Stomach (tissue), 9 donors: ENCODE measurements around the gene DCTN4. TPM values are rescaled to one million over a fixed set of nuclear protein-coding genes. Genes with fewer than 3 reads are reported as not detected.

Experiments
- DNase-seq, 2 donors: peaks; one replicate each; pipeline versions ENCODE4 v3.0.0 to v3.0.0-alpha.2; 2013 to 2019
- H3K27ac ChIP-seq, 5 donors: fragments of 200-600 bp in 4 of 5; sonication (generic) in 4 of 5; one replicate each; pipeline ENCODE4 v1.5.1; 2013 to 2019; ENCODE audit warnings: mild to moderate bottlenecking in 1 of 5, moderate library complexity in 1 of 5
- H3K27me3 ChIP-seq, 3 donors: fragments of 200-600 bp; sonication (generic); one replicate each; pipeline ENCODE4 v1.5.1; 2017 to 2019; ENCODE audit warnings: mixed run types in 1 of 3
- H3K36me3 ChIP-seq, 4 donors: fragments of 200-600 bp; sonication (generic); 1 replicate in 3 of 4; 2 replicates in 1 of 4; pipeline ENCODE4 v1.5.1; 2016 to 2019
- H3K4me1 ChIP-seq, 4 donors: fragments of 200-600 bp; sonication (generic); one replicate each; pipeline ENCODE4 v1.5.1; 2016 to 2019
- H3K4me3 ChIP-seq, 4 donors: fragments of 200-600 bp; sonication (generic) in 3 of 4; one replicate each; pipeline ENCODE4 v1.5.1; 2016 to 2019; ENCODE audit warnings: mild to moderate bottlenecking in 1 of 4
- H3K9me3 ChIP-seq, 4 donors: fragments of 200-600 bp; sonication (generic); one replicate each; pipeline ENCODE4 v1.5.1; 2016 to 2019
- EP300 ChIP-seq: sonication (generic); formaldehyde crosslinking; IDR thresholded peaks from one replicate; pipeline ENCODE4 v1.6.1; 2017; ENCODE audit warnings: antibody characterized with exemption
- POLR2A ChIP-seq, 4 donors: fragments of 450-650 bp; IDR thresholded peaks; one replicate each; pipeline ENCODE4 v1.6.1; 2016; ENCODE audit warnings: antibody characterized with exemption in 4 of 4, control low read depth in 2 of 4, mild to moderate bottlenecking in 1 of 4, moderate library complexity in 1 of 4
- POLR2AphosphoS5 ChIP-seq, 3 donors: sonication (generic); formaldehyde crosslinking; IDR thresholded peaks; one replicate each; pipeline ENCODE4 v1.6.1; 2016; ENCODE audit warnings: antibody characterized with exemption in 3 of 3
- WGBS, 5 donors: extraction: QIAGEN DNeasy Blood & Tissue Kit in 3 of 5; methylation state at CpG; one replicate each; pipeline versions ENCODE4 v1.1.5 to v1.1.7; 2013 to 2018; 5-methylcytosine and 5-hydroxymethylcytosine counted together
- intact Hi-C: fragments of 100-400 bp; cut with DNase I; formaldehyde crosslinking; loops from one replicate; pipeline ENCODE4 v1.15.1; 2023; ENCODE audit warnings: low total_unique reads
- polyA plus RNA-seq, 3 donors: library from polyadenylated mRNA; stranded (reverse); fragments of 200-250 nt; gene quantifications; one replicate each; pipeline ENCODE4 v1.2.3, GENCODE V29; 2013
- total RNA-seq, 5 donors: library from RNA; depleted of rRNA; stranded (reverse); fragments of >200 nt; gene quantifications; one replicate each; pipeline versions ENCODE4 v1.1.0 to v1.2.3, GENCODE V29; 2014 to 2016
- TF ChIP-seq, protein P1 (sequence below), 7 experiments: fragments of 450-650 bp in 4 of 7; fragments of 200-600 bp in 3 of 7; sonication (generic) in 3 of 7; IDR thresholded peaks; one replicate each; pipeline ENCODE4 v1.5.1; 2016 to 2019; ENCODE audit warnings: antibody characterized with exemption in 7 of 7, control low read depth in 2 of 7, mild to moderate bottlenecking in 1 of 7
- donor health status: healthy with polysubstance abuse.
- donor health status: Bipolar disorder and iron deficiency.
- donor health status: healthy.

DCTN4 gene
- total and polyA plus RNA-seq, 8 donors = 16.1 to 113 (median 39.5) TPM

DNA sequence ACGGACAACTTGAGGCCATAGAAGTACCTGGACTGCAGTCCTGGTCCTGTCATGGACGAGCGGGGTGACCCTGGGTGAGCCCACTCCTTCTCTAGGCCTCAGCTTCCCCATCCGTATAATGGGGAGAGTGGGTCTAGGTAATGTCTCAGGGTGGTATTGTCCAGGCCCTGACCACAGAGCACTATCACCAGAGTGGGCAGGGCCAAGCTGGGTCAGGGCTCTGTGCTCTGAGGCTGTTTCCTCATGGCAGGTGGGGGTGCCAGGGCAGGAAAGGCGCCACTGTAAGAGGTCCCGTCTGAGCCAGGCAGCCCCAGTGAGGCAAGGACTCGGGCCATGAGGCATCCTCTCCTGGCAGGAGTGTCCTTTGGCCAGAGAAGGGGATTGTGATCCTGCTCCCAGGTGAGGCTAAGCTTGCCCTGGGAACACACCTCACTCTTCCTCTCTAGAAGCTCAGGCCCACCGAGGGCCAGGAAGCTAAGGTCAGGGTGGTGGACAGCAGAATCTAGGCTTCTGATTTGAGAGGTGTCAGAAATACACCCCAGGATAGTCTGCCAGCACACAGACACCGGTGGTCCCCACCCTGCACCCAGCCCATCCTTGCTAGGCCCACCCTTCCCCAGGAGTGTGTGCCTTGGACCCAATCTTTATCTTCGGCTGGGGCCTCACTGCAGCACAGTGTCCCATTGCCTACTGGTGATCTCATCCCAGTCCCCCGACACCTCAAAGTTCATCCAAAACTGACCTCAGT lies 99.3 kb downstream of the DCTN4 start:
- Histone ChIP-seq H3K27me3 (no peaks in the 10 kb centered on the region), H3K9me3 (no peaks in the 10 kb centered on the region), H3K27ac (peak overlapping the region in 2 of 5 donors; percentile 48 to 81), H3K4me3 (no peak overlapping the region), H3K36me3 (no peaks in the 10 kb centered on the region), H3K4me1 (peaks cover 10 to 45% (median 30%) of the 10 kb centered on the region in 4 donors)
- TF ChIP-seq, protein P1, sequence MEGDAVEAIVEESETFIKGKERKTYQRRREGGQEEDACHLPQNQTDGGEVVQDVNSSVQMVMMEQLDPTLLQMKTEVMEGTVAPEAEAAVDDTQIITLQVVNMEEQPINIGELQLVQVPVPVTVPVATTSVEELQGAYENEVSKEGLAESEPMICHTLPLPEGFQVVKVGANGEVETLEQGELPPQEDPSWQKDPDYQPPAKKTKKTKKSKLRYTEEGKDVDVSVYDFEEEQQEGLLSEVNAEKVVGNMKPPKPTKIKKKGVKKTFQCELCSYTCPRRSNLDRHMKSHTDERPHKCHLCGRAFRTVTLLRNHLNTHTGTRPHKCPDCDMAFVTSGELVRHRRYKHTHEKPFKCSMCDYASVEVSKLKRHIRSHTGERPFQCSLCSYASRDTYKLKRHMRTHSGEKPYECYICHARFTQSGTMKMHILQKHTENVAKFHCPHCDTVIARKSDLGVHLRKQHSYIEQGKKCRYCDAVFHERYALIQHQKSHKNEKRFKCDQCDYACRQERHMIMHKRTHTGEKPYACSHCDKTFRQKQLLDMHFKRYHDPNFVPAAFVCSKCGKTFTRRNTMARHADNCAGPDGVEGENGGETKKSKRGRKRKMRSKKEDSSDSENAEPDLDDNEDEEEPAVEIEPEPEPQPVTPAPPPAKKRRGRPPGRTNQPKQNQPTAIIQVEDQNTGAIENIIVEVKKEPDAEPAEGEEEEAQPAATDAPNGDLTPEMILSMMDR (IDR thresholded peaks at IDR 0.05) = no peak
- no peak for TF ChIP-seq POLR2AphosphoS5 (IDR thresholded peaks at IDR 0.05)
- TF ChIP-seq POLR2A (IDR thresholded peaks at IDR 0.05) = no peak
- no peak for TF ChIP-seq EP300
- WGBS, 5 donors = 79 to 85% (median 83%) methylated on average over 11 of the region's 11 CpGs
- DNase-seq = peak; percentile 6 to 20
- intact Hi-C loops = loop anchor here (5.0 kb wide), 1 partner anchor 102 kb away; no protein-coding TSS in a partner anchor

DNA sequence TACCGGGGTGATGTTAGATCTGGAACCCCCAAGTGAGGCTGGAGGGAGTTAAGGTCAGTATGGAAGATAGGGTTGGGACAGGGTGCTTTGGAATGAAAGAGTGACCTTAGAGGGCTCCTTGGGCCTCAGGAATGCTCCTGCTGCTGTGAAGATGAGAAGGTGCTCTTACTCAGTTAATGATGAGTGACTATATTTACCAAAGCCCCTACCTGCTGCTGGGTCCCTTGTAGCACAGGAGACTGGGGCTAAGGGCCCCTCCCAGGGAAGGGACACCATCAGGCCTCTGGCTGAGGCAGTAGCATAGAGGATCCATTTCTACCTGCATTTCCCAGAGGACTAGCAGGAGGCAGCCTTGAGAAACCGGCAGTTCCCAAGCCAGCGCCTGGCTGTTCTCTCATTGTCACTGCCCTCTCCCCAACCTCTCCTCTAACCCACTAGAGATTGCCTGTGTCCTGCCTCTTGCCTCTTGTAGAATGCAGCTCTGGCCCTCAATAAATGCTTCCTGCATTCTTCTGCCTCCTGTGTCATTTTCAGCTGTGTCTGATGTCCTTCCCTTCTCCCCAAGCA lies 100.0 kb downstream of the DCTN4 start:
- TF ChIP-seq EP300 = no peak
- TF ChIP-seq, protein P1 (IDR thresholded peaks at IDR 0.05) = no peak
- TF ChIP-seq POLR2A (IDR thresholded peaks at IDR 0.05) = no peak
- no peak for TF ChIP-seq POLR2AphosphoS5 (IDR thresholded peaks at IDR 0.05)
- no peak overlapping the region for H3K4me3 ChIP-seq
- H3K36me3 ChIP-seq = no peaks in the 10 kb centered on the region
- intact Hi-C loops = loop anchor here (5.0 kb wide), 1 partner anchor 101 kb away; no protein-coding TSS in a partner anchor
- H3K9me3 ChIP-seq = no peaks in the 10 kb centered on the region
- H3K27me3 ChIP-seq = no peaks in the 10 kb centered on the region
- 41 to 64% (median 49%) methylated on average over 3 of the region's 3 CpGs for WGBS, 5 donors
- DNase-seq = no peak
- H3K27ac ChIP-seq = peak overlapping the region in 3 of 5 donors; percentile 26 to 81 (median 72)
- H3K4me1 ChIP-seq = peaks cover 10 to 45% (median 30%) of the 10 kb centered on the region in 4 donors

Other genes starting within 250 kb of the DCTN4 start
- 10 to 100 TPM in 3 of 5 donors, 1 to 10 TPM in 2; 3.7 to 52.7 (median 20.1) TPM for gene SYNPO, start 118.4 kb downstream of the DCTN4 start, total RNA-seq
- gene SYNPO, start 118.4 kb downstream of the DCTN4 start, polyA plus RNA-seq = 10 to 100 TPM; 12.6 to 42.3 (median 23.2) TPM
- under 1 TPM in 1 of 5 donors, not detected in 4; 0.55 TPM for gene MYOZ3, start 97.8 kb downstream of the DCTN4 start, total RNA-seq
- 1 to 10 TPM in 1 of 3 donors, under 1 TPM in 2; 0.23 to 1.8 (median 0.50) TPM for gene MYOZ3, start 97.8 kb downstream of the DCTN4 start, polyA plus RNA-seq
- gene RBM22, start 58.0 kb downstream of the DCTN4 start, total RNA-seq = 100 to 1,000 TPM in 1 of 5 donors, 10 to 100 TPM in 4; 22.8 to 116 (median 27.9) TPM
- 10 to 100 TPM; 18.9 to 28.0 (median 23.9) TPM for gene RBM22, start 58.0 kb downstream of the DCTN4 start, polyA plus RNA-seq
- 10 to 100 TPM in 4 of 5 donors, 1 to 10 TPM in 1; 9.9 to 63.8 (median 24.2) TPM for gene SMIM3, start 19.7 kb upstream of the DCTN4 start, total RNA-seq
- 10 to 100 TPM; 15.8 to 47.5 (median 46.9) TPM for gene SMIM3, start 19.7 kb upstream of the DCTN4 start, polyA plus RNA-seq
- 1 to 10 TPM in 1 of 5 donors, not detected in 4; 4.7 TPM for gene IRGM, start 87.5 kb upstream of the DCTN4 start, total RNA-seq
- not detected for gene IRGM, start 87.5 kb upstream of the DCTN4 start, polyA plus RNA-seq
- gene ZNF300, start 146.0 kb upstream of the DCTN4 start, total RNA-seq = 10 to 100 TPM in 2 of 5 donors, 1 to 10 TPM in 2, under 1 TPM in 1; 0.87 to 21.1 (median 8.7) TPM
- 1 to 10 TPM; 1.4 to 9.9 (median 1.5) TPM for gene ZNF300, start 146.0 kb upstream of the DCTN4 start, polyA plus RNA-seq